GM18907 (cell line): ENCODE results near the gene MRPL16.
"Not testable (repeated sequence)": the region's sequence is repeated elsewhere in the genome, so short reads cannot be mapped to it uniquely, and the experiment has no call there.

Source experiments
- ATAC-seq: cut with Tn5 transposase; IDR thresholded peaks from one replicate; pipeline ENCODE4 v1.9.1; 2021; ENCODE audit warnings: mild to moderate bottlenecking, moderate library complexity; ENCODE audit not compliant: unreplicated experiment

The MRPL16 gene

GRCh38 chr11:59813364-59813763 lies 2.8 kb upstream of the MRPL16 start:
- no peak for ATAC-seq

GRCh38 chr11:59812220-59812619 lies 1.6 kb upstream of the MRPL16 start:
- no peak for ATAC-seq

- no peak for ATAC-seq
These were observed 307 bp upstream of the MRPL16 start for GRCh38 chr11:59810911-59811259.

- no peak for ATAC-seq
These were observed 3.4 kb downstream of the MRPL16 start for GRCh38 chr11:59807047-59807610.

GRCh38 chr11:59804061-59804460 lies 6.5 kb downstream of the MRPL16 start:
- ATAC-seq, result no peak

GRCh38 chr11:59802639-59803176 lies 7.9 kb downstream of the MRPL16 start:
- ATAC-seq, result no peak

GRCh38 chr11:59801981-59802638 lies 8.5 kb downstream of the MRPL16 start:
- no peak for ATAC-seq

- no peak for ATAC-seq
These were observed 9.3 kb downstream of the MRPL16 start for GRCh38 chr11:59801160-59801706.

- no peak for ATAC-seq
These were observed 10.1 kb downstream of the MRPL16 start for GRCh38 chr11:59800390-59801025.

GRCh38 chr11:59794417-59794816 lies 16.2 kb downstream of the MRPL16 start:
- ATAC-seq, result no peak

- no peak for ATAC-seq
These were observed 18.1 kb downstream of the MRPL16 start for GRCh38 chr11:59792507-59792906.

GRCh38 chr11:59791639-59792038 lies 18.9 kb downstream of the MRPL16 start:
- ATAC-seq, result no peak

GRCh38 chr11:59787816-59788215 lies 22.8 kb downstream of the MRPL16 start:
- ATAC-seq, result no peak

GRCh38 chr11:59787255-59787588 lies 23.4 kb downstream of the MRPL16 start:
- no peak for ATAC-seq

GRCh38 chr11:59785818-59786217 lies 24.8 kb downstream of the MRPL16 start:
- ATAC-seq, result no peak

GRCh38 chr11:59784441-59784840 lies 26.1 kb downstream of the MRPL16 start:
- not testable (repeated sequence) for ATAC-seq

GRCh38 chr11:59783632-59784090 lies 26.9 kb downstream of the MRPL16 start:
- ATAC-seq, result no peak

GRCh38 chr11:59782080-59782479 lies 28.5 kb downstream of the MRPL16 start:
- ATAC-seq, result no peak

- ATAC-seq, result no peak
These were observed 31.1 kb downstream of the MRPL16 start for GRCh38 chr11:59779487-59779886.

GRCh38 chr11:59778122-59778521 lies 32.5 kb downstream of the MRPL16 start:
- no peak for ATAC-seq

GRCh38 chr11:59777104-59777503 lies 33.5 kb downstream of the MRPL16 start:
- no peak for ATAC-seq
